Measurements from ENCODE around the gene SPATS2L.
A peak's percentile ranks its signal among the peaks of the same experiment; 100 is the strongest.

The SPATS2L gene

GRCh38 chr2:200525066-200525465 is 218.6 kb downstream of the SPATS2L start:
- DNase-seq = no peak

GRCh38 chr2:200525551-200525881 is 219.0 kb downstream of the SPATS2L start:
- no peak for DNase-seq

GRCh38 chr2:200525882-200526651 is 219.6 kb downstream of the SPATS2L start, which contains the start of gene SGO2:
SGO2 (plus strand) TSS chr2:200526207; CDS start chr2:200532976, 6,769 bp downstream.
- peak; percentile 99 for DNase-seq

- no peak for DNase-seq
Observed at GRCh38 chr2:200528228-200528627, 221.7 kb downstream of the SPATS2L start.
